Activated gamma-delta T cell (primary cell): ENCODE results near the gene CREG1.
"Not testable (repeated sequence)": the region's sequence is repeated elsewhere in the genome, so short reads cannot be mapped to it uniquely, and the experiment has no call there.

Experiments used
- DNase-seq: peaks from one replicate; lab custom pipeline; 2025; lab: John Stamatoyannopoulos, UW

Gene CREG1

DNA sequence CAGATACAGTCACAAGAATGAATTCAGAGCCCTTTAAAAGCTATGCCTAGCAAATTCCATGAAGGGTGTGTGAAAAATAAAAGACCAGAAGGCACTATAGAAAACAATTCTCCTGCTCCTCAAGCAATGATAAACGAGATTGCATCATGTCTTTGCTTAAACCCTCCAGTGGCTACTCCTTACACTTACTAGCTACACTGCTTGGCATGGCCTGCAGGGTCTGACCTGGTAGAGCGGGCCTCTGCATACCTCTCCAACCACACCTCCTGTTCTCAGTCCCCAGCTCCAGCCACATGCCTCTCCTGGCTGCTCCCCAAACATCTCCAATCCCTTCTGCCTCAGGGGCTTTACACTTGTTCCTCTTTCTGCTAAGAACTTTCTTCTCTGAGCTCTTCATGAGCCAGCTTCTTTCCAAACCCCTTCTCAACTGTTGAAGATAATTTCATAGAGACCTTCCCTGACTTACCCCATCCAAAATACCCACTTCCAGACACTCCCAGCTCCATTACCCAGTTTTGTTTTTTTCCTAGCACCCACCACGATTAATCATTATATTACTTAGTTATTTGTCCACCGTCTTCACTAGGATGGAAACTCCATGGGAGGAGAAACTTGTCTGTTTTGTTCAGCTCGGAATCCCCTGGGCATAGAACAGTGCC, 11.2 kb upstream of the CREG1 start:
- no peak for DNase-seq

DNA sequence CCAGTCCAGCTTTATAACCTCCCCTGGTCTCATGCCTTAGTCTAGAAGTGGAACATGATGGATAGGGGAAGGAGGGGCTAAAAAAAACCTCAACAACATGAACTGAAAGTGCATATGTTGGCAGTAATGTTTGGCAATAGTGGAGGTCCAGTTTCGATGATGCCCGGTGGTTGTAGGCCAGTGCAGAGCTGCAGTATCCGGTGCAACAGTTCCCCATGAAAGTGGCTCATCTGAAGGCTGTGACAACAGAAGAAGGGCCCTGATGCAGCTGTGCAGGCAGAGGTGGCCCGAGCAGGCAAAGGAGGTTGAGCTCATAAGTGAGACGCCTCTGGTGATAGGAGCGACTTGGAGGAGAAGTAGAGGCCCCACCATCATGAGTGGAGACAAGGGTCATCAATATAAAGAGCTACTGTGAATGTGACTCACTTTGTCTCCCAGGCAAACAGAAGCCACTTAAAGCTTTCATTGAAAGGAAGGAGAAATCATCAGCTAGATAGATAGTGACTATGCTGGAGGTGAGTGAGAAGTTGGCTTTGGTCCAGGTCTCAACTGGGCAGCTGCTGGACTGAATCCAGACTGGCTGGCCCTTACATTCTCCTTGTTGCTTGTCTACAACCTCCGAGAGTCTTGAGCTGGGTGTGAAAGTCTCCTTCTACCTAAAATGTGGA, 10.2 kb upstream of the CREG1 start:
- no peak for DNase-seq

DNA sequence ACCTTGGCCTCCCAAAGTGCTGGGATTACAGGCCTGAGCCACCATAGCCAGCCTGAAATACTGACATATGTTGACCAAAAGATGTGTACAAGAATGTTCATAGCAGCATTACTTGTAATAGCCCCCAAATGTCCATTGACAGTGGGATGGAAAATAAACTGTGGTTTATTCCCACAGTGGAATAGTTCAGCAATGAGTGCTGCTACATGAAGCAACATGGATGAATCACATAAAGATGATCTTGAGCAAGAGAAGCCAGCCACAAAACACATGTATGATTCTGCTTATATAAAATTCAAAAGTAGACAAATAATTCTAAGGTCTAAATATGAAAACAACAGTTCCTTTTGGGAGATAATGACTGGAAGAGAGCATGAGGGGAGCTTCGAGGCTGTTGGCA, 9.1 kb upstream of the CREG1 start:
- no peak for DNase-seq

DNA sequence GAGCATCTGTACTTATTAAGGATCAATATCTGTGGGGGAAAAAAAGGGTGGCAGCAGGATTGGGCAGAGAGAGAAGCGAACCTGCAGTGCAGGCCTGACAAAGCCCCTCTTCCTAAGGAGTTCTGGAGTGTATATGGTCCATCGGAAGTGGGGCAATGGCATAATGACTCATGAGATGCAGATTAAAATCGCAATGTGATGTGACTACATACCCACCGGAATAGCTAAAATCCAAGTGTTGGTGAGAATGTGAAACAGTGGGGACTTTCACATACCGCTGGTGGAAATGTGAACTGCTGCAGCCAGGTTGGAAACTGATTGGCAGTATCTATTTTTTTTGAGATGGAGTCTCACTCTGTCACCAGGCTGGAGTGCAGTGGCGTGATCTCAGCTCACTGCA, 8.2 kb upstream of the CREG1 start:
- no peak for DNase-seq

DNA sequence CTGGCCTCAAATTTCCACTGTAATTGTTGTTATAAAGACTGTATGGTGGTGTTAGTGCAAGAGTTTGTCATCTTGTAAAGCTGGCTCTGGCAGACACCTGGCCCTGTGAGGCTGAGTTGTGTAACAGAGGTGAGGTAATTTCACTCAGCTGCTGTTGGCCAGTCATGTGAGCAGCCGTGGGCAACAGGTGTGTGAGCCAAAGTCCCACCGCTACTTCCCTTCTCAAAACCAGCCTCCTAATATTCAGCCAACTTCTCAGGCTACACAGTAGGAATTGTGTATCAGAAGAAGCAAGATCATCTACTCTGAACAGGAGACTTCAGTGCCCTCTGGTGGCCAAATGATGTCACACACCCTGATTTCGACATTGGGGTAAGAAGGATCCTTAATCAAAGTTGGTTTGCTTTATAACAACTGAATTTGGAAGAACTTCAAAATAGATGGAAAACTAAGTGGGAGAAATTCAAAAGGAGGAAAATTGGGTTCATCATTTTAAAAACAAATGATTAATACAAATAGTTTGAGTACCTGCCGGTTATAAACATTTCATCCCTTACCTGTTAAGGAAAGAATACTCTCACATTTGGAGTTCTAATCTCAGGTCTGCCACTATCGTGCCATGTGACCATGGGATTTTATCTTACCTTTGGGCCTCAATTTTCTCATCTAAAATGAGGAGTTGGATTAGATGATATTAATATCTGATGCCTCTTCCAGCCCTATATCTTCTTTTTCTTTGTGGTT, 2.6 kb upstream of the CREG1 start:
- DNase-seq, result no peak

DNA sequence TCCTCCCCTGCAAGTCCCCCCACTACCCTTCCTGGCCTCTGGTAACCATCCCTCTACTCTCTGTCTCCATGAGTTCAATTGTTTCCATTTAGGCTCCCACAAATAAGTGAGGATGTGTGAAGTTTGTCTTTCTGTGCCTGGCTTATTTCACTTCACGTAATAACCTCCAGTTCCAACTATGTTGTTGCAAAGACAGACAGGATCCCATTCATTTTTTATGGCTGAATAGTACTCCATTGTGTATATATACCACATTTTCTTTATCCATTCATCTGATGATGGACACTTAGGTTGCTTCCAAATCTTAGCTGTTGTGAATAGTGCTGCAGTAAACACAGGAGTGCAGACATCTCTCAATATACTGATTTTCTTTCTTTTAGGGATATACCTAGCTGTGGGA, 1.5 kb upstream of the CREG1 start:
- not testable (repeated sequence) for DNase-seq

DNA sequence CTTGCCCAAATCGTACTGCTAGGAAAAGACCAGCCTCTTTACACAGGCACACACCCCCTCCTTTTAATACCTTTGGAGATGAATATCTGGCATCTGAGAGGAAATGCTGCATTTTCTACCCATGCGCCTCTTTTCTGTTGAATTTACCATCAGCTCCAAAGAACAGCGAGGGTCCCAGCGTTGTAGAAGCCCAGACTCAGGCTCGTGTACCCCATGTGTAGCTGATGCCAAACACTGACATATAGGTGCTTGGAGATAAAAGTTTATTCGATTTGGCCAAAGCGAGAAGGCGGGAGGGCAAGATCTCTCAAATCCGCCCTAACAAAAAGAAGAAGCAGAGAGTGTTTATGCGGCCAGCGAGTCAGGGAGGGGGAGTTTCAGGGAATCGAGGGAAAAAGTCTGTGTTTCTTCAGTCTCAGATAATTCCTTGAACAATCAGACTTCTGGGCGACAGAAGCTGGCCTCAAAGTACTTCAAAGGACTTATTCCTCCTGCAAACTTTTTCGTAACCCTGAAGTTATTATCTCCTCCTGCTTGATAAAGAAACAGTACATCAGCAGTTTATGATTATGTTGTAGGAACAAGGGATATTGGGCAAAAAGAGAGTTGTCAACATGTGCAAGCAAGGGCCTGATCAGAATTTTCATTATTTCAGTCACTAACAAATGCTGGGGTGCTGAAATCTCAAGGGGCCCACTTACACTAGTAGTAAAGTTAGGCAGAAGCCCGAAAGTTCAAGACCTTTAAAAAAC, 642 bp upstream of the CREG1 start:
- DNase-seq, result no peak

DNA sequence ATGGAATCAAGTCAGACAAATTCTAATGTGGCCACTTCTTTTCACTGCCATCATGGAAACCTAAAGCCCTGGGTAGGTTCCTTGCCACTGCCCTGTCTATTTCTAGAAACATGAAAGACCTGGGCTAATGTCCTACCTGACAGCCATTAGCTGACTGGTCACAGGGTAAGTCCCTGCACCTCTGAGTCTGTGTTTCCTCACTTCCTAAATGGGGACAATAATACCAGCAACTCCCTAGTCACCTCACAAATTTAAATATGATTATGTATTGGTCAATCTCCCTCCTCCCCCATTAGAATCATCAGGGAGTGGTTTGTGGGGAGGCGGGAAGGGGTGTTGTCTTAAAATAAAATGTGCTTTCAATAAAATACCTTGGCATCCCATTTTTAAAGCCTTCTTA, 2.2 kb downstream of the CREG1 start:
- no peak for DNase-seq

DNA sequence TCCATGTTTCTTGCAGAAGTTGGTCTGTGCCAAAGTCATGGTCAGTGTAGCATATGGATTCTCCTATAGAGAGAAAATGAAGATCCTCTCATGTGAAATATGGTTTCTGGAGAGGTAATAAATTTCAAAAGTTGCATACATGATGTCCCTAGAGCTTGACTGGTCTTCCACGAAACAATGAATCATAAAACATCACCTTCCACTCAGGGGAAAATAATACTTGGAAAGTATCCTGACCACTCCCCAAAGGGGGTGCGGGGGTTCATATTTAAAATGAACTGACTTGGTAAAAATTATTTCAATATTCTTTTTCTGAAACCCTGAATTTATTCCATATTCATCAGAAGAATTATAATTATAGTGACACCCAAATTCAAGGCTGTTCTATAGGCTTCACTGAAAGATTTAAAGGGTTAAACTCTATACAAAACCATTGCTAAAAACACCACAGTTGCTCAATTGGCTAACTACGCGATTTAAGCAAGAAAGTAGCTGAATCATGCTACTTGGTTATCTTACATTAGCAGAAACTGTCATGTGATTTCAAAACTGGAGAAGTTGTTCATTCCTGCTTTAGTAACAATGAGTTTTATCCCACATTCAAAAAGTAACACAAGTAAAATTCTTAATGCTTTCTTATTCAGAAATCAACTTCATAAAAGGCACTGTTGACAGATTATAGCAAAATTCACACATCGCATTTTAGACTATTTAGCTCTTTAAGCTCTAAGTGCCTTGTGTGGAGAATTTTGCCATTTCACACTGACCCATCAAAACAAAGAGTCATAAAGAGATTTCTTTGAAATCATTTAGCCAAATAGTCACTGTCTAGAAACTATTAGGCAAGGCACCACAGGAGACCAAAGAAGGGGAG, 5.3 kb downstream of the CREG1 start:
- DNase-seq, result no peak

DNA sequence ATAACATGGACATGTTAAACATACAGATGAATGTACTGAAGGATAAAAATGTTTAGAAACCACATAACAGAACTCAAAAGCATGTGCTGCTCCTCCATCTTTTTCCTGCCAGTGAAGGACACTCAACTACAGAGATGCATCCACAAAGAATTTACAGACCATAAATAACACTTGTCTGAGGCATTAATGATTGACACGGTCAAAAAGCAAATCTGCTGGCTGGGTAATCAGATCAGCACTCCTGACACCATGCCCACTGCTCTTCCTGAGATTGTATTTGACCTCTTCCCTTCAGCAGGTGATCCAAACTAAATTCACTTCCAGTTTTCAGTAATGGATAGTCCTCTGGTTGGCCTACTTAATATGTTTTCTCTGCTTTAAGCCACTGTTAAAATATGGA, 6.6 kb downstream of the CREG1 start:
- DNase-seq, result no peak

DNA sequence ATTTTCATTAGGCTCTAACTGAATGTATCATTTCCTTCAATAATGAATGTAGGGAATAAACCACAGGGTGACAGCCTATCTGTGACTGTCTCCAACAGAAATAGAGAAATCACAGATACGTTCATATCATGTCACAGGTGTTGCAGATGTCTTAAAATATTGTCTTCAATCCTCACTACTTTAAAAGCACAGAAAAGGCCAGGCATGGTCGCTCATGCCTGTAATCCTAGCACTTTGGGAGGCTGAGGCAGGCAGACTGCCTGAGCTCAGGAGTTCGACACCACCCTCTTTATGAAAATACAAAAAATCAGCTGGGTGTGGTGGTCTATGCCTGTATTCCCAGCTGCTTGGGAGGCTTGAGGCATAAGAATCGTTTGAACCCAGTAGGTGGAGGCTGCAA, 8.2 kb downstream of the CREG1 start:
- DNase-seq, result no peak

DNA sequence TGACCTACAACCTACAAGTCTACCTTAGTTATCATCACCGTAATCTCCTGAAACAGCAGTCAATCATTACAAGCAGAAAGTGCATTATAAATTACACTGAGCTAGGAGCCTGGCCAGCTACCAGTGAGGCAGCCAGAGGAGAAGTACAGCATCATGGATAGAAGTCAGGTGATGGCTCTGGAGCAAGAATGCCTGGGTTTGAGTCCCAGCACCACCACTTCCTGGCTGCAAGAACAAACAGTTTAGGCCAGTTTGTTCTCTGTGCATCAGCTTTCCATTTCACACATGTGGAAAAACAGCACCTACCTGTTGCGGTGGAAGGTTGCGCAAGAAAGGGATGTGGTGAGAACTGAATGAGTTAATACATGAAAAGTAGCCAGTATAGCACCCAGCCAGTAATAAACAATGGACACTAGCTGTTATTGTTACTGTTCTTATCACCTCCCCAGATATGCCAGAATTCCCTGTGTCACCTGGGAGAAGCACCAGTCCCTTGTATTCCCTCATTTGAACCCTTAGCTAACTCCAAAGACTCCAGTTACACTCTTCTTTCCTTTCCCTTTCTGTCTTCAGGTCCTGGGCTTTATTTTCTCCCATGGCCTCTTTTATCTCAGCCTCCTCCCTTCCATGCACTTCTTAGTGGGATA, 9.0 kb downstream of the CREG1 start:
- no peak for DNase-seq

DNA sequence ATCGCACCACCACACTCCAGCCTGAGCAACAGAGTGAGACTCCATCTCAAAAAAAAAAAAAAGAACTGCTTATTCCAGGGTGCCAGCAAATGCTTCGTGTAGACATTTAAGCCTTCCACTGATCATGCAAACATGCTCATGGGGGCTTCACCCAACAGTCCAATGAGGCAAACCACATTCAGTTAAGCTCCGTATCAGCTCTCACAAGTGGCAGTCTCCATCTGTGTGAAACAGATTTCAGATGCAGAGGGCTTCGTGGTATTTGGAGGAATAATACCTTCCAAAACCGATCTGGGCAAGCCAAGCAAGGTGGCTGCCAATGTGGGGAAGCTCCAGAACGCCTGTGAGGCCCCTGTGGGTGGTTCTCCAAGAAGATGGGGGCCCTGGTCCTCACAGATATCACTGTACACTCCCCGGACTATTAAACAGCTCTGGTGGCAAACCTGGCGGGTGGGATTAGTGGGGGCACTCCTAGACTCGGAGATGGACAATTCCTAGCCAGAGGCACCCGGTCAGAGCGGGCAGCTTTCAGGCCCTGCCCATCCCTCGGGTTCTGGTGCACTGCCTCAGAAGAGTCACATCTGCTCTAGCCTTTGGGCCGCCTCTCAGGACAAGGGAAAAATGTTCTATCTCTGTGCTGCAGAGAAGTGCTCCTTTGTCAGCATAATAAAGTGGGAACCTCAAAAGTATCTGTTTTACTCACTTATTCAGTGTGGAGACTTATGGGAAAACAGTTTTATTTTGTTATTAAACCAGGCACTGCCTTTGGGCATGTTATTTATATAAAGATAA, 10.2 kb downstream of the CREG1 start:
- DNase-seq, result no peak

DNA sequence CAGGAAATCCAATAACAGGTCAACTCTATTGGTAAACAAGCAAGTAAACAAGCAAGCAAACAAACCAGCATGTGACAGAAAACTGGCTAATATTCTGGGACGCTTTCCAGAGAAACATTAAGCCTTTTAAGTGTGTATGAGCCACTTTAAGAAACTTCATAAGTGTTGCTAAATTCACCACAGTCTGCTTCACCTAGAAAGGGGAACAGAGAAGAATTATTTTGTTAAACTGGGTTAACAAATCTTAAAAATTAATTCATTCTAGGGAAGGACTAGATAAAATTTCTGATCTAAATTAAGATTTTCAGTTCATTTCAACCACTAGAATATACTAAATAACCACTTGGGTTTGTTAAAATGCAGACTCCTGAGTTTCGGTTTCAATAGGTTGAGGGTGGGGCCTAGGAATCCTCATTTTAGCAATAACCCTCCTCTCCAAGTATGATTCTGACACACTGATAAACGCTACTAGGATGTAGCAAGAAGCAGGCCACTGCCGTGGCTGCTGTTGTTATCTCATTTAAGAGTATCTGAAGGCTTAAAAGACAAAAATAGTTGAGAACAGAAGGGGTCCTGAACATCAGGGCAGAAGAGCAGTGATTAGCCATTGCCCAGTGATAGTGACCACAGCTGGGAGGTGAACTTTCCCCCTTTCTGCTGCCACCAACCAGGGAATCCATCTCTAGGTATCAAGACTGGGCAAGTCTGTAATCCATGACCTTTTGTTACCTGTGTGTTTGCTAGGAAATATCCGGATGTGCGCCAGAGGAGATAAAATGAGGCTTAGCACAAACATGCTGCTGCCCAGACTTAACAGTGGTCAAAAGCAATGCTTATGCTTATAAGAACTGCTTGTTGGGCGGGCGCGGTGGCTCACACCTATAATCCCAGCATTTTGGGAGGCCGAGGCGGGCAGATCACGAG, 11.2 kb downstream of the CREG1 start:
- no peak for DNase-seq

DNA sequence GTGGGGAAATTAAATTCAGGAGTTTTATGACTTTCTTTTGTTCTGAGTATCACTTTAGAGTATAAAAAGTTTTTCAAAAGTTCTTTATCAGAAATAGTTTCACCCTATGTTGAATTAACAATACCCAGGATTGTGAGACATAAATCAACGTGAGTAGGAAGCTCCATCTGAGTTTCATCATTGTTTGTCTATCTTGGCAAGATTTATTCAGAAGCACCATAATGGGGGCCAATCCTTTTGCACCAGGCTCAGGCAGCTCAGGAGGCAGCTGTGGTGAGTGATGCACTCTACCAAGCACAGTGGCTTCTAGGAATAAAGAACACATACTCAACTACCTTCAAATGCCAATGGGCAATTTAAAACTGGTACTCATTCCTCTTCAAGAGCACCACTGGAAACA, 12.0 kb downstream of the CREG1 start:
- no peak for DNase-seq

DNA sequence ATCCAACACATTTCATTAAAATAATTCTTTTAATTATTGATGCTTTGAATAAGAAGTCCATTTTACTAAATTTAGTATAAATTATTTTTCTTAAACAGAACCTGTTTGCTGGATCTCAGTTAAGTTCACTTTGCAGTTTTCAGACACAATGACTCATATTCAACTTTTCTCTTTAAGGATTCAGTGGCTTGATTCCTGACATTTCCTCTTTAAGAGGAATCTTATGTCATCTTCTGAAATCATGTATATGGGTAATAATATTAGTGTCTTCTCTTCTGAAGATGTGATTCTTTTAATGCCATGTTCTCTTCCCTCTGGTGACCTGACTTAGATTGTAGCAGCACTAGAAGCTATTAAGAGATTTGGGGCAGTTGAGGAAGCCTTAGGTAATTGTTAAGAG, 12.6 kb downstream of the CREG1 start:
- DNase-seq, result no peak

DNA sequence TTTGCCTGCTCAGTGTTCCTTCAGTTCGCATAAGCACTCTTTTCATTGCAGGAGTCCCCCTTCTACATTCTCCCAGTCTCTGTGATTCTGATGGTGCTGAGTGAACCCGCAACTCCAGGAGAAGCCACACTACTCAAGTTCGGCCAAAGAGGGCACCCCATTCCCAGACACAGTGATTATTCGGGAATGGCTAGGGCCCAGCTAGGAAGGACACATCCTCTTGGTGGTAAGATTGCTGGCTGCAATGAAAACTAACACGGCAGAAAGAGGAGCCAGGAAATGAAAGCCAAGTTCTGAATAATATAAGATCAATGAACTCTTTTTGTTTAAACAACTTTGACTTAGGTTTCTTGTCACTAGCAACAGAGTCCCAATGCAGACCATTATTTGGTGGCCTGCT, 14.9 kb downstream of the CREG1 start:
- DNase-seq, result no peak

DNA sequence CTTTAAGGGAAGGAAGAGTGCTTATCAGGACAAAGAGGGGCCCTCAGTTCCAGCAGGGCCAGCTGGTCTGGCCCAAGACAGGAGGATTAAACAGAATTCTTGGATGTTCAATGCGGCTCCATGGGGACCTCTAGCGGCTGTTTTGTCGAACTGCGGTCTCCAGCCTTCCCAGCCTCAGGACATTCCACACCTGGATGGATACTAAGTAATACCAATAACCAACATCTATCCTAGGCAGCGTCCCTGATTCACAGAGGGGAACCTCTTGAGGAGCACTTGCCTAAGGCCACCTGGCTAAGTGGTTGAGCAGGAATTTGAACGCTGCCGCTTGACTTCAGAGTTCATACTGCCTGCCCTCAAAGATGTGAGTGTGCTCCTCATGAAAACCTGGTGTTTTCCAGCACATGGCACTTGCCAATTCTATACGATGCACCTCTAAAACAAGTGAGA, 19.7 kb downstream of the CREG1 start:
- DNase-seq, result no peak
